ENCODE data around the gene EGFL7. TPM values are rescaled to one million over a fixed set of nuclear protein-coding genes. Genes with fewer than 3 reads are reported as not detected.

Gene EGFL7
- polyA plus RNA-seq, 3 donors = 43.8 to 79.8 (median 74.3) TPM

- no peak for DNase-seq (ENCODE audit: extremely low read depth in 1 of 11, low read depth in 9 of 11, low spot score in 4 of 11)
These were observed 13.6 kb downstream of the EGFL7 start for GRCh38 chr9:136676297-136676794.

DNA sequence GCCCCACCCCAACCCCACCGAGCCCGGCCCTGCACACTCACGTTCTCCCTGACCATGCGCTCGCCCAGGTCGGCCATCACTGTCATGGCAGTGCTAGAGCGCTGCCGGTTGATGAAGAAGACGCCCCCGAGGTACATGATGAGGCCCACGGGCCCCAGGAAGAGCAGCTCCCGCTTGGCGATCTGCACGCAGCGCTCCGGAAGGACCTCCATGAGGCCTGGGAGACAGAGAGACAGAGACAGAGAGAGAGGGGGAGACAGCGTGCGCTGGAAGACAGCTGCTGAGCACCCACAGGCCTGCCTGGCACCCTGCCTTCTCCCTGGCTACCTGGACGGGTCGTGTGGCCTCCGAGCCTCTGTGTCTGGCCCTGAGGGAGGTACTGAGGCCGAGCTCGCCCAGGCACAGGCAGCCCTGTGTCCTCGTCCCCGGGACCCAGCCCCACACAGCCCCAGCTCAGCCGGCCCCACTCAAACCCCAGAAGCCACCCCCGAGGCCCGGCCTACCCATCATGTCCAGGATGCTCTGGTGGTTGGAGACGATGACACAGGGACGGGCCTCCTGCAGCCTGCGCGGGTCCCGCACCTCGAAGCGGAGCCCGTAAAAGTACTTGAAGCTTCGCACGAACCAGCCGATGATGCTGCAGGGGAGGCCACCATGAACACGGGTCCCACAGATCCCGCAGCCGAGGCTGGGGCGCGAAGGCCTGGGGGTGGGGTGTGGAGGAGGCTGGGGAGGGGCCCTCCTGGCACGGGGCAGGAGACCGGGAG, 14.4 kb downstream of the EGFL7 start:
- DNase-seq (ENCODE audit: extremely low read depth in 1 of 11, low read depth in 9 of 11, low spot score in 4 of 11) = no peak

- DNase-seq (ENCODE audit: extremely low read depth in 1 of 11, low read depth in 9 of 11, low spot score in 4 of 11) = no peak
These were observed 15.3 kb downstream of the EGFL7 start for GRCh38 chr9:136678034-136678433.

- DNase-seq (ENCODE audit: extremely low read depth in 1 of 11, low read depth in 9 of 11, low spot score in 4 of 11) = no peak
These were observed 15.9 kb downstream of the EGFL7 start for GRCh38 chr9:136678624-136679023.

- DNase-seq (ENCODE audit: extremely low read depth in 1 of 11, low read depth in 9 of 11, low spot score in 4 of 11) = no peak
These were observed 16.8 kb downstream of the EGFL7 start for GRCh38 chr9:136679431-136679941.

GRCh38 chr9:136681029-136681428, 18.3 kb downstream of the EGFL7 start:
- no peak for DNase-seq (ENCODE audit: extremely low read depth in 1 of 11, low read depth in 9 of 11, low spot score in 4 of 11)

DNA sequence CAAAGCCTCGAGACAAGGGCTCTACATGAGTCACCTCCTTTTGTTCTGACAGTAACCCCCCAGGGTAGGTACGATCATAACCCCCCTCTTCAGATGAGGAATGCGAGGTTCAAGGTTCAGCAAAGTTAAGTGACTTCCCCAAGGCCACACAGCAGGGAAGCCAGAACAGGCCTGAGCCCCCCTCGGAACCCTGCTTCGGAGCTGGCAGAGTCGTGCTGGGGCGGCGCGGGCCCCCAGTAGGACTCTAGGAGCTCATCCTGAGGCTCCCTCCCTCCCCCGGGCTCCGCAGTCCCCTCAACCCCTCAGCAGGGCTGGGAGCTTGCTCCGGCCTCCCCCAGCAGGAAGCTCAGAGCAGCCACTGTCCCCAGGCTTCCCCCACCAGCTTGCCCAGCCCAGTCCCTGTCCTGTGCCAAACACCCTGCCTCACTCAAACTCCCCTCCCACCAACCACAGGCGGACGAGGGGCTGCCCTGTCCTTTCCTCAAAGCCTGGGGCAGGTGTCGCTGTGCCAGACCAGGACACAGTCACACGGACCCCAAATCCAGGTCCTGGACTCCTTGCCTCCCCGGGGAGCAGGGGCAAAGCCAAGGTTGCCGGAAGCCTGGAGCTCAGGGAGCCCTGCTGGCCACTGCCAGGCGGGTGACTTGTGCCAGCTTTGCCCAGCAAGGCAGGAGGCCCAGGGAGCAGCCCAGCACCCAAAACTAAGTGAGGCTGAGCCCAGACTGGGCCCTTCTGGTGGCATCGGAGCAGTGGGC, 19.4 kb downstream of the EGFL7 start:
- DNase-seq (ENCODE audit: extremely low read depth in 1 of 11, low read depth in 9 of 11, low spot score in 4 of 11) = no peak

- DNase-seq (ENCODE audit: extremely low read depth in 1 of 11, low read depth in 9 of 11, low spot score in 4 of 11) = no peak
These were observed 20.0 kb downstream of the EGFL7 start for GRCh38 chr9:136682710-136683109.

GRCh38 chr9:136683173-136683745, 20.5 kb downstream of the EGFL7 start:
- no peak for DNase-seq (ENCODE audit: extremely low read depth in 1 of 11, low read depth in 9 of 11, low spot score in 4 of 11)

DNA sequence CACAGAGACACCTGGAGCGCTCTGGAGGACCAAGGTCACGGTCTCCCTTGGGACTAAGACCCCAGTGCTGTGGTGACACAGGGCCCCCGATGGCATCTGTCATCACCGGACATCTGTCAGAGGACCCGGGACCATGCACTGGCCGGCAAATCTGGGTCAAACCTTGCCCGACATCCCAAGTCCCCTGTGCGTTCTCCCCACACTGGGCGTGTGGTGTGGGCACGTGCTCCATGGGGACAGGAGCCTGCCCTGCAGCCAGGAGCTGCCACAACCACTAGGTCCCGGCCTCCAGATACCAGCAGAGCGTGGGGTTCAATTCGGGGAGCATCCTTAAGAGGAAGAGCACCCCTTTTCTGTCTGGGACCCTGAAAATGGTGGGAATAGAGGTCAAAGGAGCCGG, 21.0 kb downstream of the EGFL7 start:
- DNase-seq (ENCODE audit: extremely low read depth in 1 of 11, low read depth in 9 of 11, low spot score in 4 of 11) = no peak

DNA sequence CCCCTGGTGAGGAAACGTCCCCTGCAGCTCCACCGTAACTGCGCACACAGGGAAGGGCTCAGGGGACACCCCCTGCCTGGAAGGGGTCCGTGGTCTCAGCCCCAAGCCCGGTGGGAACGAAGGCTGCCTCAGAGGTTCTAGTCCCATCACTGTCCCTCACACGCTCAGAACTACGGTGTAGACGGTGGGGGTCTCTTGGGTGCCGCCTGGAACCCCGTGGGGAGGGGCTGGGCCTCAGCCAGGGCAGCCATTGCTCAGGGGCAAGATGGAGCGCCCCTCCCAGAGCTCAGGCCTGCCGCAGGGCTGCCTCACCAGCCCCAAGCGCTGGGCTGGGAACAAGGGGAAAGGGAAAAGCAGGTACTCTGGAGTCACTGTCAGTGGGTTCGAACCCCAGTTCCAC, 21.6 kb downstream of the EGFL7 start:
- no peak for DNase-seq (ENCODE audit: extremely low read depth in 1 of 11, low read depth in 9 of 11, low spot score in 4 of 11)

GRCh38 chr9:136684799-136685198, 22.1 kb downstream of the EGFL7 start:
- DNase-seq (ENCODE audit: extremely low read depth in 1 of 11, low read depth in 9 of 11, low spot score in 4 of 11) = no peak

GRCh38 chr9:136685216-136685615, 22.5 kb downstream of the EGFL7 start:
- no peak for DNase-seq (ENCODE audit: extremely low read depth in 1 of 11, low read depth in 9 of 11, low spot score in 4 of 11)

- DNase-seq (ENCODE audit: extremely low read depth in 1 of 11, low read depth in 9 of 11, low spot score in 4 of 11) = no peak
These were observed 23.2 kb downstream of the EGFL7 start for GRCh38 chr9:136685790-136686533.

DNA sequence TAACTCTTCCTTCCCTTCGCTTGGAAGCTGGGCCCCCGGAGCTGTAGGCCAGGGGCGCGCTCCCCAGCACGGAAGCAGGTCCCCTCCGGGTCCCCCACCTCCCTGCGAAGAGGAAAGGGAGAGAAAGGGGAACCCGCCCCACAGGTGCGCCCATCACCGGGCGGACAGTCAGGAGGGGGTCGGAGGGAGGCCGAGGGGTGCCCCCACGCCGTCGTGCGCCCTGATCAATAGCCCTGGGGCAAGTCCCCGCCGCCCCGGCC, 23.7 kb downstream of the EGFL7 start:
- DNase-seq (ENCODE audit: extremely low read depth in 1 of 11, low read depth in 9 of 11, low spot score in 4 of 11) = no peak

- DNase-seq (ENCODE audit: extremely low read depth in 1 of 11, low read depth in 9 of 11, low spot score in 4 of 11) = peak in 1 of 11 donors; percentile 46
These were observed 24.3 kb downstream of the EGFL7 start, which contains the start of gene AGPAT2 for GRCh38 chr9:136686794-136687711. AGPAT2 (minus strand) TSS chr9:136687457; CDS start chr9:136687357, 100 bp downstream.

DNA sequence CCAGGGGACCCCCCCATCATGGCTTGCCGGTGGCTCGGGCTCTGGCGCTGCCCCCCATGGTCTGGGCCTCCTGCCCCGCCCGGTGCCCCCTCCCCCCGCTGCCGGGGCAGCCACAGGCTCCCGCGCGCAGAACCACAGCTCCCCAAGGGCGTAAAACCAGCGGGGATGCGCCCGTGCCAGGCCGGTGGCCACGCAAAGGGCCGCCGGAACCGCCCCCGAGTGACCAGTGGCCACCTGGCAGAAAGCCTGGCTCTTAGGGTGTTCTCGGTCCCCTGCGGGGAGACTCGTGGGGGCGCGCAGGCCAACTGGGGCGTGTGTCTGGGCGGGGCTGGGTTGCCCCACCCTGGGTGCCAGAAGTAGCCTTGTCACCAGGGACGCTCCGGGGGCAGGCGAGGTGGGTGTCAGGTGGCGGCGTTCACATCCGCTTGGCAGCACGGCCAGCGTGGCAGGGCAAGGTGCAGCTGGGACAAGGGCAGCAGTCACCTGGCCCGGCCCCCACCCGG, 25.1 kb downstream of the EGFL7 start:
- DNase-seq (ENCODE audit: extremely low read depth in 1 of 11, low read depth in 9 of 11, low spot score in 4 of 11) = no peak
